Neural progenitor cell (in vitro differentiated cells): ENCODE measurements around the gene SEC14L1.

Experiments
- EZH2 ChIP-seq: fragments of 200-600 bp; sonication (generic); IDR thresholded peaks from 2 replicates; pipeline ENCODE4 v1.6.1; 2017; ENCODE audit warnings: antibody characterized with exemption, mild to moderate bottlenecking, moderate library complexity
- EZH2phosphoT487 ChIP-seq: fragments of 200-600 bp; sonication (generic); IDR thresholded peaks from 2 replicates; pipeline ENCODE4 v1.6.1; 2017; ENCODE audit warnings: antibody characterized with exemption
- TF ChIP-seq, protein P1 (sequence below): fragments of 200-600 bp; sonication (generic); IDR thresholded peaks from 2 replicates; pipeline ENCODE4 v1.5.1; 2017; ENCODE audit warnings: antibody characterized with exemption, mild to moderate bottlenecking

DNA sequence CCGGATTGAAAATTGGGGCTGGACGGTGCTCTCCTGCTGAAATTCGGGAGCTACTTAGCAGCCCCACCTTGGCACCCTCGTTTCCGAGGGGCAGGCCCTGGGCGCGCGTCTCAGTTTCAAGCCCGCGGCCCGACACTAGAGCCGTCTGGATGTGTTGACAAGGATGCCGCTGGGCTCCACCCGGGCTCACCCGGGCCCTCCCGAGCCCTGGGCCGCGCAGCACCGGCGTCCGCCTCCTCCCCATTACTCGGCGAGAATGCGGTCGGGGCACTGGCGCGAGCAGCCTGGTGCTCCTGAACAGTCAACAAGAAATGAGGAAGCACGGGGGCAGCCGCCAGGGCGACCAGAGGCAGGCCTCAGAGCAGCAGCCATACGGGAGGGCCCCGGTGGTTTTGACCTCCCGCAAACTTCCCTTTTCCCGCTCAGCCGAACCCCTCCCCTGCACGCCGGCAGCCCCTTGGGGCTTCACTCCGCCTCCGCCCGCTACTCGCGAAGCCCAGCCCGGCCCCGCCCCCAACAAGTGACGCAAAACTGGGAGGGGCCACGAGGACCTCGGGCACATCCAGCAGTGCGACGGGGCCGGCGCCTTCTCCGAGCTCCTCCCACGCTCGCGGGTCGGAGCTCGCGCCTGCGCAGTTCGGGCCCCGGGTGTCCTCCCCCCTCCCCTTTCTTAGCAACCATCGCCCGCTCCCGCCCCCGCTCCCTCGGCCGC, 447 bp upstream of the SEC14L1 start:
- TF ChIP-seq, protein P1, sequence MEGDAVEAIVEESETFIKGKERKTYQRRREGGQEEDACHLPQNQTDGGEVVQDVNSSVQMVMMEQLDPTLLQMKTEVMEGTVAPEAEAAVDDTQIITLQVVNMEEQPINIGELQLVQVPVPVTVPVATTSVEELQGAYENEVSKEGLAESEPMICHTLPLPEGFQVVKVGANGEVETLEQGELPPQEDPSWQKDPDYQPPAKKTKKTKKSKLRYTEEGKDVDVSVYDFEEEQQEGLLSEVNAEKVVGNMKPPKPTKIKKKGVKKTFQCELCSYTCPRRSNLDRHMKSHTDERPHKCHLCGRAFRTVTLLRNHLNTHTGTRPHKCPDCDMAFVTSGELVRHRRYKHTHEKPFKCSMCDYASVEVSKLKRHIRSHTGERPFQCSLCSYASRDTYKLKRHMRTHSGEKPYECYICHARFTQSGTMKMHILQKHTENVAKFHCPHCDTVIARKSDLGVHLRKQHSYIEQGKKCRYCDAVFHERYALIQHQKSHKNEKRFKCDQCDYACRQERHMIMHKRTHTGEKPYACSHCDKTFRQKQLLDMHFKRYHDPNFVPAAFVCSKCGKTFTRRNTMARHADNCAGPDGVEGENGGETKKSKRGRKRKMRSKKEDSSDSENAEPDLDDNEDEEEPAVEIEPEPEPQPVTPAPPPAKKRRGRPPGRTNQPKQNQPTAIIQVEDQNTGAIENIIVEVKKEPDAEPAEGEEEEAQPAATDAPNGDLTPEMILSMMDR: no peak
- TF ChIP-seq EZH2phosphoT487 (no peak), EZH2 (no peak)
